Measurements from ENCODE around the gene FRMD1. TPM values are rescaled to one million over a fixed set of nuclear protein-coding genes. Genes with fewer than 3 reads are reported as not detected.

The FRMD1 gene
- total RNA-seq, 1 donor from 2014 or later = 0.09 TPM

DNA sequence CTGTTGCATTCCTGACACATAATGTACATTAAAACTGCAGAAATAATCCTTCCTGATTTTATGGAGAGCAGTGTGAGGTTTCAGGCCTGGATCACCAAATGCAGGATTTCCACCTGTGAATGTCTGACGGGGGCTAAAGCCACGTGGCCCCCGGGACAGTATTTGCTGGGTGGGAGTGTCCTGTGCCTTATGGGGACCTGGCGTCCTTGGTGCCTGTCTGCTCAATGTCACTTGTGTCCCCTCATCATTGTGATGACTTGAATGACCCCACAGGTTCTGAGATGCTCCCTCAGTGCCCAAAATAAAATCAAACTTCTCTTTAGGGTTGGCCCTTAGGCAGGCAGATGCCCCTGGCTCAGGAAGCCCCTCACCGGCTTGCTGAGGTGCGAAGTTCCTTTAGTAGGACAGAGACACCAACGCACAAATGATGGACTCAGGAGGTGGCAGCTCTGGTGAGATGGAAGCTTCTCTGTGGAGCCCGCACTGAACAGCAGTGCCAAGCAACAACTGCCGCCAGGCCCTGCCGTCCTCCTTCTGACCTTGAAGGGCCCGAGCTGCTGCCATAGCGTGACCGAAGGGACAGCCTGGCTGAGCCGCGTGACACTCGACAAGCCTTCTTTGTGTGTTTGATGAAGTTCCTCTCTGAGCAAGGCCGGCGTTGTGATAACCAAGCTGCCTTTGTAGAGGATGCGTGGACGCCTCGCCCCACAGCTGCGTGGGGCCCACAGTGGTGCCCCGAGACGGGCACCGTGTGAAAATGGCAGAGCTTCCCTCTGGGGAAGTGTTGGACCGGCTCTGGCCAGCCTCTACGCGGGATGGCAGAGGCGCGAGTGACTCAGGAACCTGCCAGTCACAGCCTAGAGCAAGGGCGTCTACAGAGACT, 30.9 kb downstream of the FRMD1 start:
- TF ChIP-seq, protein P1, sequence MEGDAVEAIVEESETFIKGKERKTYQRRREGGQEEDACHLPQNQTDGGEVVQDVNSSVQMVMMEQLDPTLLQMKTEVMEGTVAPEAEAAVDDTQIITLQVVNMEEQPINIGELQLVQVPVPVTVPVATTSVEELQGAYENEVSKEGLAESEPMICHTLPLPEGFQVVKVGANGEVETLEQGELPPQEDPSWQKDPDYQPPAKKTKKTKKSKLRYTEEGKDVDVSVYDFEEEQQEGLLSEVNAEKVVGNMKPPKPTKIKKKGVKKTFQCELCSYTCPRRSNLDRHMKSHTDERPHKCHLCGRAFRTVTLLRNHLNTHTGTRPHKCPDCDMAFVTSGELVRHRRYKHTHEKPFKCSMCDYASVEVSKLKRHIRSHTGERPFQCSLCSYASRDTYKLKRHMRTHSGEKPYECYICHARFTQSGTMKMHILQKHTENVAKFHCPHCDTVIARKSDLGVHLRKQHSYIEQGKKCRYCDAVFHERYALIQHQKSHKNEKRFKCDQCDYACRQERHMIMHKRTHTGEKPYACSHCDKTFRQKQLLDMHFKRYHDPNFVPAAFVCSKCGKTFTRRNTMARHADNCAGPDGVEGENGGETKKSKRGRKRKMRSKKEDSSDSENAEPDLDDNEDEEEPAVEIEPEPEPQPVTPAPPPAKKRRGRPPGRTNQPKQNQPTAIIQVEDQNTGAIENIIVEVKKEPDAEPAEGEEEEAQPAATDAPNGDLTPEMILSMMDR (IDR thresholded peaks at IDR 0.05) = no peak
- Histone ChIP-seq H3K4me1 (peaks cover 6% of the 10 kb centered on the region), H3K27me3 (no peaks in the 10 kb centered on the region), H3K36me3 (no peaks in the 10 kb centered on the region), H3K4me3 (no peak overlapping the region), H3K9me3 (no peaks in the 10 kb centered on the region), H3K27ac (no peak overlapping the region)
- DNase-seq (no peak), ATAC-seq (no peak)
- intact Hi-C loops (cut with DNase I) = no loop called here

- Histone ChIP-seq H3K27ac (no peak overlapping the region), H3K9me3 (no peaks in the 10 kb centered on the region), H3K27me3 (no peaks in the 10 kb centered on the region), H3K36me3 (no peaks in the 10 kb centered on the region), H3K4me3 (no peak overlapping the region), H3K4me1 (peaks cover 6% of the 10 kb centered on the region)
- DNase-seq (no peak), ATAC-seq (no peak)
- intact Hi-C loops (cut with DNase I) = no loop called here
- TF ChIP-seq, protein P1 (IDR thresholded peaks at IDR 0.05) = no peak
These were observed 32.3 kb downstream of the FRMD1 start for GRCh38 chr6:168046696-168047095.

DNA sequence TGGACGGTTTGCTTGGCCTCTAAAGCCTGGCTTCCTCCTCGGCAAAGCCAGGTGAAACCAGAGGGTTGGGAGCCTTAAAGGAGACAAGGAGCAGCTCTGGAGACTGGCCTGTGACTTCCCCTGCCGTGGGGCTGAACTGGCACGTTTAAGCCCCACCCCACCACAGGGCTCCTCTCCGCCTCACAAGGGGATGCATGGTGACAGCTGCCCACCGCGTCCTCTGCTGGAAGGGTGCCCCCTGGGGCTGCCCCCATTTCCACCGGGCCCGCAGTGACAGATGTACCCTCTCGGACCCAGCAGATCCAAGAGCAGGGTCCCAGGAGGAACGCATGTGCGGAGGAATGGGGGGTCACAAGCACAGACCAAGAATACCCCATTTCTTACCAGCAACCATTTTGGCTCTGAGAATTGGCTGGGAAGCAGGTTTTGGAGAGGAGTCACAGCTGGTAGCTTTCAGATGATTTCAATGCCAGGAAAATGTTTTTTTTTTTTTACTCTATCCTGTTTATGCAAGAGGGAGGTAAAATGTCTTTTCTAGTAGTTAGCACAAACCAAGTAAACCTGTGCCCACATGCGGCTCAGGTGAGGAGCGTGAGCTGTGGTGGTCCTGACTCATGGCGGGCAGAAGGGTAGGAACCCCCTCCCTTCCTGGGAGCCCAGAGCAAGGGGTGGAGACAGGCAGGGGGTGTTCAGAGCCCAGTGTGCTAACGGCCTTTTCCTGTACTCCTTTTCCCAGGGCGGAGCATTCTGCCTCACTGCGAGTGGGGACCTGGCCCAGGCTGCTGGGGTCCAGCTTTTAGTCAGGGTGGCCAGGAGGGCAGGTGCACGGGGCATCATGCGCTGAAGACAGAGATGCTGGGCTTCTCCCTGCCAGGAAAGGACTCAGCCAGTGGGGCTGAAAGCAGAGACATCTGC, 33.0 kb downstream of the FRMD1 start:
- H3K27ac ChIP-seq = no peak overlapping the region
- DNase-seq = peak; percentile 55

DNA sequence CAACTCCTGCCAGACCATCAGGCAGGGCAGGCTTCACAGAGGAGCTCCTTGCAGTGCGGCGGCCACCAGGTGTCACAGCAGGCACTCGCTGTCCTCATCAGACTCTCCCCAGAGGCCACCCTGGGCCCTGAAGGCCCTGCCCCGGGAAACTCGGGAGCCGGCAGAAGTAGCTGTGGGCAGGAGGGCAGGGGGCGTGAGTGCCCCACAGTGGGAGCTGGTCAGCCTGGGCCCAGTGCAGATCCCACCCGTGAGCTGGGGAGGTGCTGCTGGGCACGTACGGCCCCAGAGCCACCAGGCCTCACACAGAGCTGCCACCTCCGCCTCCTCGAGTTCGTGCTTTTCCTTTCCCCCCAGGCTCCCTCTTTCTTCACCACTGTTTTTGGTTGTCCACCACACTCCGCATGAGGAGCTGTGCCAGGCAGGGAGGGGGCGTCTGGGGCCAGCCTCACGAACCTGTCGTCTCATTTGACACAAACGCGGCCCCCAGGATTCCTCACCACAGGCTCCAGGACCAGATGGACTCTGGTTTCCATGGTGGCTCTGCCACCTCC, 33.8 kb downstream of the FRMD1 start:
- no peak for ATAC-seq
- intact Hi-C loops (cut with DNase I) = no loop called here
- TF ChIP-seq, protein P1 (IDR thresholded peaks at IDR 0.05) = no peak

More for the DNA sequence above, 33.0 kb downstream of the FRMD1 start:
- Histone ChIP-seq H3K4me1 (peaks cover 6% of the 10 kb centered on the region), H3K9me3 (no peaks in the 10 kb centered on the region), H3K27me3 (no peaks in the 10 kb centered on the region), H3K36me3 (no peaks in the 10 kb centered on the region), H3K4me3 (no peak overlapping the region)
- TF ChIP-seq, protein P1 (IDR thresholded peaks at IDR 0.05) = no peak
- intact Hi-C loops (cut with DNase I) = no loop called here
- ATAC-seq = no peak

GRCh38 chr6:168044521-168045130, 34.4 kb downstream of the FRMD1 start:
- TF ChIP-seq, protein P1 (IDR thresholded peaks at IDR 0.05) = no peak
- H3K27ac ChIP-seq = no peak overlapping the region
- no peaks in the 10 kb centered on the region for H3K27me3 ChIP-seq
- peaks cover 10% of the 10 kb centered on the region for H3K9me3 ChIP-seq
- no peak overlapping the region for H3K4me3 ChIP-seq
- peaks cover 6% of the 10 kb centered on the region for H3K4me1 ChIP-seq
- H3K36me3 ChIP-seq = no peaks in the 10 kb centered on the region
- DNase-seq (peak; percentile 51), ATAC-seq (no peak)
- intact Hi-C loops (cut with DNase I) = no loop called here

More for the DNA sequence above, 33.8 kb downstream of the FRMD1 start:
- peak; percentile 57 for DNase-seq
- peaks cover 4% of the 10 kb centered on the region for H3K9me3 ChIP-seq
- H3K4me3 ChIP-seq = no peak overlapping the region
- no peak overlapping the region for H3K27ac ChIP-seq
- no peaks in the 10 kb centered on the region for H3K27me3 ChIP-seq
- no peaks in the 10 kb centered on the region for H3K36me3 ChIP-seq
- H3K4me1 ChIP-seq = peaks cover 6% of the 10 kb centered on the region

All from upper lobe of right lung (tissue), 1 donor.